Uterus (tissue), 2 donors: ENCODE results near the gene DRC3.

Experiments used
- POLR2A ChIP-seq, 2 donors: fragments of 450-650 bp; IDR thresholded peaks; one replicate each; pipeline ENCODE4 v1.6.1; 2016; ENCODE audit warnings: antibody characterized with exemption in 2 of 2, mild to moderate bottlenecking in 1 of 2, moderate library complexity in 1 of 2
- TF ChIP-seq, protein P1 (sequence below), 4 experiments: fragments of 200-600 bp in 2 of 4; fragments of 450-650 bp in 2 of 4; sonication (generic) in 2 of 4; IDR thresholded peaks; one replicate each; pipeline ENCODE4 v1.5.1; 2016 to 2019; ENCODE audit warnings: antibody characterized with exemption in 4 of 4, mild to moderate bottlenecking in 2 of 4, moderate library complexity in 1 of 4

DNA sequence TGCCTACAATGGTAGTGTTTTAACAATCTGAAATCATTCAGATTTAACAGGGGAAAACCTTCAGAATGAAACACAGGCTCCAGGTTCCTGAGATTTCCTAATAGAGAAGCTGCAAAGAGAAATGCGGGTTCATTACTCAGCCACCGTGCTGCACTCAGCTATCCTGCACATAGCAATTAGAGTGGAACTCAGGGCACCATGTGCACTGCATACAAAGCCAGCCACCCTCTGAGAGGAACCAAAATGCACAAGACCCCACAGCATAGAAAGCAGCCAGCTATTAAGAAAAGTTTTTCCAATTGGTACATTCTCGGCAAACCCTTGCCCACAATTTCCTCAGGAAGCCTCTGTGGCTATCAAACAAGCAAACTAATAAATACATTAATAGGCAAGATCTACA is 37.9 kb upstream of the DRC3 start:
- TF ChIP-seq, protein P1, sequence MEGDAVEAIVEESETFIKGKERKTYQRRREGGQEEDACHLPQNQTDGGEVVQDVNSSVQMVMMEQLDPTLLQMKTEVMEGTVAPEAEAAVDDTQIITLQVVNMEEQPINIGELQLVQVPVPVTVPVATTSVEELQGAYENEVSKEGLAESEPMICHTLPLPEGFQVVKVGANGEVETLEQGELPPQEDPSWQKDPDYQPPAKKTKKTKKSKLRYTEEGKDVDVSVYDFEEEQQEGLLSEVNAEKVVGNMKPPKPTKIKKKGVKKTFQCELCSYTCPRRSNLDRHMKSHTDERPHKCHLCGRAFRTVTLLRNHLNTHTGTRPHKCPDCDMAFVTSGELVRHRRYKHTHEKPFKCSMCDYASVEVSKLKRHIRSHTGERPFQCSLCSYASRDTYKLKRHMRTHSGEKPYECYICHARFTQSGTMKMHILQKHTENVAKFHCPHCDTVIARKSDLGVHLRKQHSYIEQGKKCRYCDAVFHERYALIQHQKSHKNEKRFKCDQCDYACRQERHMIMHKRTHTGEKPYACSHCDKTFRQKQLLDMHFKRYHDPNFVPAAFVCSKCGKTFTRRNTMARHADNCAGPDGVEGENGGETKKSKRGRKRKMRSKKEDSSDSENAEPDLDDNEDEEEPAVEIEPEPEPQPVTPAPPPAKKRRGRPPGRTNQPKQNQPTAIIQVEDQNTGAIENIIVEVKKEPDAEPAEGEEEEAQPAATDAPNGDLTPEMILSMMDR (IDR thresholded peaks at IDR 0.05) = no peak
- TF ChIP-seq POLR2A (IDR thresholded peaks at IDR 0.05) = no peak
